Endometrium (tissue), 2 donors: ENCODE measurements around the gene CYP46A1.
"Not testable (repeated sequence)": the region's sequence is repeated elsewhere in the genome, so short reads cannot be mapped to it uniquely, and the experiment has no call there.

Experiments used
- FAIRE-seq: peaks from 2 replicates; lab custom pipeline; 2012; peaks lifted over from hg19 to GRCh38; lab: Jason Lieb, UNC
- donor health status: control.
- donor health status: control.

The CYP46A1 gene

GRCh38 chr14:99683619-99684409, at the start of gene CYP46A1:
TSS of gene CYP46A1 (plus strand) at chr14:99684298. CDS start at chr14:99684418, 120 bp downstream.
- peak; percentile 93 for FAIRE-seq

- no peak for FAIRE-seq
Measured at GRCh38 chr14:99634443-99634842, 49.7 kb upstream of the CYP46A1 start.

GRCh38 chr14:99635116-99635515, 49.0 kb upstream of the CYP46A1 start:
- FAIRE-seq = no peak

- FAIRE-seq = no peak
Measured at GRCh38 chr14:99636487-99636886, 47.6 kb upstream of the CYP46A1 start.

- FAIRE-seq = no peak
Measured at GRCh38 chr14:99637624-99638023, 46.5 kb upstream of the CYP46A1 start.

GRCh38 chr14:99642771-99643170, 41.3 kb upstream of the CYP46A1 start:
- not testable (repeated sequence) for FAIRE-seq

GRCh38 chr14:99643343-99643742, 40.8 kb upstream of the CYP46A1 start:
- no peak for FAIRE-seq

- FAIRE-seq = no peak
Measured at GRCh38 chr14:99644035-99644587, 40.0 kb upstream of the CYP46A1 start.

- FAIRE-seq = no peak
Measured at GRCh38 chr14:99644723-99645544, 39.2 kb upstream of the CYP46A1 start, which contains the start of gene HHIPL1. TSS of gene HHIPL1 (plus strand) at chr14:99645129. CDS start at chr14:99645208, 79 bp downstream.

GRCh38 chr14:99645545-99646505, 38.3 kb upstream of the CYP46A1 start:
- no peak for FAIRE-seq

- no peak for FAIRE-seq
Measured at GRCh38 chr14:99647411-99647810, 36.7 kb upstream of the CYP46A1 start.

- FAIRE-seq = no peak
Measured at GRCh38 chr14:99648027-99648784, 35.9 kb upstream of the CYP46A1 start.

GRCh38 chr14:99649219-99649618, 34.9 kb upstream of the CYP46A1 start:
- FAIRE-seq = no peak

- FAIRE-seq = no peak
Measured at GRCh38 chr14:99649643-99650042, 34.5 kb upstream of the CYP46A1 start.

GRCh38 chr14:99650189-99650588, 33.9 kb upstream of the CYP46A1 start:
- no peak for FAIRE-seq

- no peak for FAIRE-seq
Measured at GRCh38 chr14:99651953-99652746, 31.9 kb upstream of the CYP46A1 start.

- no peak for FAIRE-seq
Measured at GRCh38 chr14:99654235-99654985, 29.7 kb upstream of the CYP46A1 start.

- no peak for FAIRE-seq
Measured at GRCh38 chr14:99655521-99655920, 28.6 kb upstream of the CYP46A1 start.

- FAIRE-seq = no peak
Measured at GRCh38 chr14:99656171-99656570, 27.9 kb upstream of the CYP46A1 start.
